HG02678 (cell line): Measurements from ENCODE around the gene PHF20.
"Not testable (repeated sequence)": the region's sequence is repeated elsewhere in the genome, so short reads cannot be mapped to it uniquely, and the experiment has no call there.

Source experiments
- ATAC-seq: cut with Tn5 transposase; IDR thresholded peaks from one replicate; pipeline ENCODE4 v1.9.1; 2021; ENCODE audit warnings: mild to moderate bottlenecking, moderate library complexity; ENCODE audit not compliant: unreplicated experiment

Gene PHF20

GRCh38 chr20:35773154-35773751 lies 1.4 kb downstream of the PHF20 start:
- no peak for ATAC-seq

- ATAC-seq = no peak
Observed at GRCh38 chr20:35774391-35774790, 2.6 kb downstream of the PHF20 start.

GRCh38 chr20:35776513-35777101 lies 4.8 kb downstream of the PHF20 start:
- ATAC-seq = no peak

- ATAC-seq = not testable (repeated sequence)
Observed at GRCh38 chr20:35783811-35784210, 12.0 kb downstream of the PHF20 start.

- ATAC-seq = not testable (repeated sequence)
Observed at GRCh38 chr20:35785541-35785940, 13.7 kb downstream of the PHF20 start.

GRCh38 chr20:35788796-35789195 lies 17.0 kb downstream of the PHF20 start:
- no peak for ATAC-seq

GRCh38 chr20:35791097-35791496 lies 19.3 kb downstream of the PHF20 start:
- no peak for ATAC-seq

GRCh38 chr20:35791821-35792220 lies 20.0 kb downstream of the PHF20 start:
- ATAC-seq = no peak

GRCh38 chr20:35792740-35793139 lies 20.9 kb downstream of the PHF20 start:
- no peak for ATAC-seq

- no peak for ATAC-seq
Observed at GRCh38 chr20:35796571-35796970, 24.8 kb downstream of the PHF20 start.

- no peak for ATAC-seq
Observed at GRCh38 chr20:35801865-35802264, 30.1 kb downstream of the PHF20 start.

- no peak for ATAC-seq
Observed at GRCh38 chr20:35806075-35806474, 34.3 kb downstream of the PHF20 start.

- ATAC-seq = no peak
Observed at GRCh38 chr20:35807877-35808276, 36.1 kb downstream of the PHF20 start.

GRCh38 chr20:35820715-35821114 lies 48.9 kb downstream of the PHF20 start:
- no peak for ATAC-seq

- ATAC-seq = no peak
Observed at GRCh38 chr20:35821807-35822242, 50.0 kb downstream of the PHF20 start.

- no peak for ATAC-seq
Observed at GRCh38 chr20:35823147-35823546, 51.3 kb downstream of the PHF20 start.

- no peak for ATAC-seq
Observed at GRCh38 chr20:35823937-35824336, 52.1 kb downstream of the PHF20 start.

GRCh38 chr20:35826397-35826998 lies 54.7 kb downstream of the PHF20 start:
- ATAC-seq = no peak

- ATAC-seq = no peak
Observed at GRCh38 chr20:35828434-35828833, 56.6 kb downstream of the PHF20 start.

GRCh38 chr20:35828916-35829315 lies 57.1 kb downstream of the PHF20 start:
- ATAC-seq = no peak

- no peak for ATAC-seq
Observed at GRCh38 chr20:35830264-35830663, 58.4 kb downstream of the PHF20 start.

GRCh38 chr20:35831029-35831428 lies 59.2 kb downstream of the PHF20 start:
- ATAC-seq = no peak
